HG03457 (cell line): ENCODE measurements around the gene GAK.

Source experiments
- ATAC-seq: cut with Tn5 transposase; IDR thresholded peaks from one replicate; pipeline ENCODE4 v1.9.1; 2021; ENCODE audit warnings: moderate number of reproducible peaks; ENCODE audit not compliant: unreplicated experiment

Gene GAK

GRCh38 chr4:909821-910220 is 22.3 kb downstream of the GAK start:
- ATAC-seq, result no peak

- ATAC-seq, result no peak
Measured at GRCh38 chr4:909131-909571, 23.0 kb downstream of the GAK start.

GRCh38 chr4:907691-908425 is 24.3 kb downstream of the GAK start:
- no peak for ATAC-seq

- ATAC-seq, result no peak
Measured at GRCh38 chr4:907103-907400, 25.1 kb downstream of the GAK start.

- ATAC-seq, result no peak
Measured at GRCh38 chr4:906339-907102, 25.6 kb downstream of the GAK start.

GRCh38 chr4:905485-906338 is 26.4 kb downstream of the GAK start:
- no peak for ATAC-seq

- ATAC-seq, result no peak
Measured at GRCh38 chr4:903066-904046, 28.8 kb downstream of the GAK start.

- no peak for ATAC-seq
Measured at GRCh38 chr4:901192-901910, 30.8 kb downstream of the GAK start.

- no peak for ATAC-seq
Measured at GRCh38 chr4:900721-901120, 31.4 kb downstream of the GAK start.

- ATAC-seq, result no peak
Measured at GRCh38 chr4:900073-900472, 32.0 kb downstream of the GAK start.

- no peak for ATAC-seq
Measured at GRCh38 chr4:899556-899906, 32.6 kb downstream of the GAK start.

- no peak for ATAC-seq
Measured at GRCh38 chr4:898869-899555, 33.1 kb downstream of the GAK start.

GRCh38 chr4:898123-898522 is 34.0 kb downstream of the GAK start:
- ATAC-seq, result no peak

GRCh38 chr4:896630-897029 is 35.5 kb downstream of the GAK start:
- ATAC-seq, result no peak

GRCh38 chr4:896216-896615 is 35.9 kb downstream of the GAK start:
- no peak for ATAC-seq

GRCh38 chr4:895596-895995 is 36.5 kb downstream of the GAK start:
- ATAC-seq, result no peak

GRCh38 chr4:893995-894705 is 38.0 kb downstream of the GAK start:
- ATAC-seq, result no peak

GRCh38 chr4:893276-893994 is 38.7 kb downstream of the GAK start:
- ATAC-seq, result no peak
